Fibroblast of mammary gland (primary cell): ENCODE data around the gene PDCD4.

Source experiments
- DNase-seq: peaks from one replicate; pipeline ENCODE4 v3.0.0-alpha.2; 2010; ENCODE audit warnings: low read depth
- H3K4me3 ChIP-seq: 2 replicates; pipeline ENCODE4 v1.5.1; 2011; ENCODE audit warnings: low read depth, mild to moderate bottlenecking, low read length, moderate library complexity; ENCODE audit not compliant: control insufficient read depth
- TF ChIP-seq, protein P1 (sequence below): conservative IDR thresholded peaks from 2 replicates; pipeline ENCODE4 v1.5.1; 2011; ENCODE audit warnings: low read depth, low read length, inconsistent platforms; ENCODE audit not compliant: control insufficient read depth, insufficient read depth

The PDCD4 gene

DNA sequence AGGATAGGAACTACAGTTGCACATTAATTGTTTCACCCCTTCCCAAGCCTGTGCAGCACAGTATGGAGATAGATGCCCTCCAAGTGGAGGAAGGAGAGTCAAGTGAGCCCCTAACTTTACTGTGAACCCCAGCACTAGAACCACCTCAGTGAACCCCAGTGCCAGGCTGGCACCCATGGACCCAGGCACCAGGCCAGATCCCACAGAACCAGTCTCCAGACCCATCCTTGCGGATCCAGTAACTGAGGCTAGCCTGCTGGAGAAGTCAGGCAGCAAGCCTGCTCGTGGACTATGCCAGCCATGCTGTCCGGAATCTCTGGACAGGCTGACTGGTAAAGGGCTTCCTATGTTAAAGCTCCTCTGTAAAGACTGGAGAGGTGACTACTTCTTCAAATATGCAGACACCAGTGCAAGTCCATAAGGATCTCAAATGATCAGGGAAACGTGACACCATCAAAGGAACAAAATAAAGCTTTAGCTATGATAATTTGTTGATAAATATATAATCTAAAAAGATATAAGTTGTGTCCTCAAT is 75.4 kb downstream of the PDCD4 start:
- TF ChIP-seq, protein P1, sequence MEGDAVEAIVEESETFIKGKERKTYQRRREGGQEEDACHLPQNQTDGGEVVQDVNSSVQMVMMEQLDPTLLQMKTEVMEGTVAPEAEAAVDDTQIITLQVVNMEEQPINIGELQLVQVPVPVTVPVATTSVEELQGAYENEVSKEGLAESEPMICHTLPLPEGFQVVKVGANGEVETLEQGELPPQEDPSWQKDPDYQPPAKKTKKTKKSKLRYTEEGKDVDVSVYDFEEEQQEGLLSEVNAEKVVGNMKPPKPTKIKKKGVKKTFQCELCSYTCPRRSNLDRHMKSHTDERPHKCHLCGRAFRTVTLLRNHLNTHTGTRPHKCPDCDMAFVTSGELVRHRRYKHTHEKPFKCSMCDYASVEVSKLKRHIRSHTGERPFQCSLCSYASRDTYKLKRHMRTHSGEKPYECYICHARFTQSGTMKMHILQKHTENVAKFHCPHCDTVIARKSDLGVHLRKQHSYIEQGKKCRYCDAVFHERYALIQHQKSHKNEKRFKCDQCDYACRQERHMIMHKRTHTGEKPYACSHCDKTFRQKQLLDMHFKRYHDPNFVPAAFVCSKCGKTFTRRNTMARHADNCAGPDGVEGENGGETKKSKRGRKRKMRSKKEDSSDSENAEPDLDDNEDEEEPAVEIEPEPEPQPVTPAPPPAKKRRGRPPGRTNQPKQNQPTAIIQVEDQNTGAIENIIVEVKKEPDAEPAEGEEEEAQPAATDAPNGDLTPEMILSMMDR: no peak
- DNase-seq: peak; percentile 34
- H3K4me3 ChIP-seq: no peak overlapping the region
